Mesenchymal stem cell (in vitro differentiated cells and primary cell): ENCODE data around the gene RAPGEF4.

Experiments used
- DNase-seq: peaks from one replicate; pipeline ENCODE4 v3.0.0-alpha.2; 2013
- H2AFZ ChIP-seq: one replicate; pipeline ENCODE4 v1.6.1; 2013; ENCODE audit warnings: low read depth, mild to moderate bottlenecking, control low read depth, inconsistent platforms, low read length, moderate library complexity
- H2AK5ac ChIP-seq: 2 replicates; pipeline ENCODE4 v1.6.1; 2013; ENCODE audit warnings: low read length, moderate library complexity, mild to moderate bottlenecking, inconsistent platforms; ENCODE audit not compliant: severe bottlenecking
- H2BK120ac ChIP-seq: one replicate; pipeline ENCODE4 v1.6.1; 2013; ENCODE audit warnings: low read depth, mild to moderate bottlenecking, inconsistent platforms, low read length, moderate library complexity
- H2BK12ac ChIP-seq, 2 experiments: one replicate each; pipeline ENCODE4 v1.6.1; 2013; ENCODE audit warnings: inconsistent platforms in 2 of 2, low read length in 2 of 2, mild to moderate bottlenecking in 2 of 2, moderate library complexity in 2 of 2, control low read depth in 1 of 2
- H2BK15ac ChIP-seq: one replicate; pipeline ENCODE4 v1.6.1; 2013; ENCODE audit warnings: mild to moderate bottlenecking, low read depth, inconsistent platforms; ENCODE audit not compliant: poor library complexity, severe bottlenecking
- H2BK5ac ChIP-seq: 2 replicates; pipeline ENCODE4 v1.6.1; 2013; ENCODE audit warnings: low read depth, mild to moderate bottlenecking, low read length, control low read depth, inconsistent platforms; ENCODE audit not compliant: poor library complexity, severe bottlenecking
- H3K14ac ChIP-seq, 2 experiments: one replicate each; pipeline ENCODE4 v1.6.1; 2013; ENCODE audit warnings: inconsistent platforms in 2 of 2, low read length in 2 of 2, control low read depth in 1 of 2, mild to moderate bottlenecking in 1 of 2, moderate library complexity in 1 of 2
- H3K18ac ChIP-seq, 2 experiments: one replicate each; pipeline ENCODE4 v1.6.1; 2013; ENCODE audit warnings: inconsistent platforms in 2 of 2, low read length in 2 of 2, control low read depth in 1 of 2, low read depth in 1 of 2, mild to moderate bottlenecking in 1 of 2
- H3K23ac ChIP-seq, 2 experiments: one replicate each; pipeline ENCODE4 v1.6.1; 2013; ENCODE audit warnings: inconsistent platforms in 2 of 2, low read length in 2 of 2, mild to moderate bottlenecking in 2 of 2, moderate library complexity in 2 of 2, control low read depth in 1 of 2
- H3K27ac ChIP-seq: 2 replicates; pipeline ENCODE4 v1.5.1; 2013; ENCODE audit warnings: mild to moderate bottlenecking, moderate library complexity, low read length, control low read depth, inconsistent platforms; ENCODE audit not compliant: poor library complexity, severe bottlenecking
- H3K27me3 ChIP-seq, 2 experiments: 2 replicates each; pipeline versions ENCODE4 v1.6.1 to v1.7.0; 2013; ENCODE audit warnings: low read length in 2 of 2, mild to moderate bottlenecking in 2 of 2, moderate library complexity in 2 of 2, control low read depth in 1 of 2, inconsistent platforms in 1 of 2; ENCODE audit not compliant: control insufficient read depth in 1 of 2, insufficient read depth in 1 of 2
- H3K36me3 ChIP-seq, 2 experiments: 2 replicates each; pipeline versions ENCODE4 v1.6.1 to v1.7.0; 2013; ENCODE audit warnings: low read length in 2 of 2, control low read depth in 1 of 2, inconsistent platforms in 1 of 2, low read depth in 1 of 2, mild to moderate bottlenecking in 1 of 2; ENCODE audit not compliant: insufficient read depth in 2 of 2, control insufficient read depth in 1 of 2
- H3K4ac ChIP-seq, 2 experiments: one replicate each; pipeline ENCODE4 v1.6.1; 2013; ENCODE audit warnings: inconsistent platforms in 2 of 2, low read length in 2 of 2, mild to moderate bottlenecking in 2 of 2, moderate library complexity in 2 of 2, control low read depth in 1 of 2, low read depth in 1 of 2
- H3K4me1 ChIP-seq: 2 replicates; pipeline ENCODE4 v1.6.1; 2013; ENCODE audit warnings: low read depth, low read length, control low read depth; ENCODE audit not compliant: control insufficient read depth, insufficient read depth
- H3K4me2 ChIP-seq: 2 replicates; pipeline ENCODE4 v1.6.1; 2013; ENCODE audit warnings: low read length, mild to moderate bottlenecking, inconsistent platforms; ENCODE audit not compliant: poor library complexity, severe bottlenecking
- H3K4me3 ChIP-seq, 2 experiments: 2 replicates each; pipeline versions ENCODE4 v1.5.1 to v1.7.0; 2013; ENCODE audit warnings: low read length in 2 of 2, mild to moderate bottlenecking in 2 of 2, control low read depth in 1 of 2, low read depth in 1 of 2; ENCODE audit not compliant: insufficient read depth in 1 of 2
- H3K79me1 ChIP-seq: replicated peaks from 2 replicates; pipeline ENCODE4 v1.6.1; 2013; ENCODE audit warnings: mild to moderate bottlenecking, control low read depth, low read length, inconsistent platforms; ENCODE audit not compliant: poor library complexity, severe bottlenecking
- H3K9ac ChIP-seq: 2 replicates; pipeline ENCODE4 v1.7.0; 2013; ENCODE audit warnings: mild to moderate bottlenecking, low read length, moderate library complexity
- H3K9me3 ChIP-seq: 2 replicates; pipeline ENCODE4 v1.7.0; 2013; ENCODE audit warnings: mild to moderate bottlenecking, low read length; ENCODE audit not compliant: control insufficient read depth
- H4K8ac ChIP-seq: one replicate; pipeline ENCODE4 v1.6.1; 2013; ENCODE audit warnings: inconsistent platforms, mild to moderate bottlenecking, low read length, moderate library complexity
- H4K91ac ChIP-seq: one replicate; pipeline ENCODE4 v1.6.1; 2013; ENCODE audit warnings: mild to moderate bottlenecking, low read length, inconsistent platforms
- WGBS: methylation state at CpG from one replicate; pipeline ENCODE4 v1.1.7; 2013; ENCODE audit warnings: mixed read lengths; 5-methylcytosine and 5-hydroxymethylcytosine counted together

RAPGEF4 gene

DNA sequence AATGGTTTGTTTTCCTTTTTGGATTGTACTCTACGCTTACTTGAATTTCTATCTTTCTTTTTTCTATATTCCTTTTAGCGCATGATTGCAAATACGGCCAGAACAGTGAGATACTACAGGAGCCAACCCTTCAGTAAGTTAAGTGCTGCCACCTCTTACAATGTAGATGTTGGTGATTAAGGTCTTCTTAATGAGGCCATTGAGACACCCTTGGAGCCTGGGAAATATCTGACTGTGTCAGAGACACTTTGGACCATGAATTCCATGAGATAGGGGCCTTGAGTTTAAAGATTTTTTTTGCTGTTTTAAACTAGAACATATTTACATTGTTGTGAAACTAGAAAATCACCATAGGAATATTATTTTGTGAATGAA is 312.9 kb downstream of the RAPGEF4 start:
- H3K4ac ChIP-seq: no peak overlapping the region
- no peaks in the 10 kb centered on the region for H3K9me3 ChIP-seq
- no peak overlapping the region for H3K23ac ChIP-seq
- H3K9ac ChIP-seq: peak overlapping the region; percentile 56
- H4K91ac ChIP-seq: no peak overlapping the region
- no peak overlapping the region for H3K4me3 ChIP-seq
- WGBS: 80% methylated on average over 1 of the region's 3 CpGs
- peaks cover 7% of the 10 kb centered on the region for H3K4me1 ChIP-seq
- H4K8ac ChIP-seq: no peak overlapping the region
- no peak overlapping the region for H2AFZ ChIP-seq
- DNase-seq: no peak
- no peaks in the 10 kb centered on the region for H3K36me3 ChIP-seq
- H2BK12ac ChIP-seq: no peak overlapping the region
- H3K14ac ChIP-seq: no peak overlapping the region
- no peak overlapping the region for H3K4me2 ChIP-seq
- peak overlapping the region; percentile 92 for H2AK5ac ChIP-seq
- no peak overlapping the region for H2BK5ac ChIP-seq
- no peaks in the 10 kb centered on the region for H3K27me3 ChIP-seq
- no peak overlapping the region for H3K18ac ChIP-seq
- no peak overlapping the region for H2BK15ac ChIP-seq
- peak overlapping the region; percentile 95 for H3K27ac ChIP-seq
- H2BK120ac ChIP-seq: no peak overlapping the region
- no peaks in the 10 kb centered on the region for H3K79me1 ChIP-seq

DNA sequence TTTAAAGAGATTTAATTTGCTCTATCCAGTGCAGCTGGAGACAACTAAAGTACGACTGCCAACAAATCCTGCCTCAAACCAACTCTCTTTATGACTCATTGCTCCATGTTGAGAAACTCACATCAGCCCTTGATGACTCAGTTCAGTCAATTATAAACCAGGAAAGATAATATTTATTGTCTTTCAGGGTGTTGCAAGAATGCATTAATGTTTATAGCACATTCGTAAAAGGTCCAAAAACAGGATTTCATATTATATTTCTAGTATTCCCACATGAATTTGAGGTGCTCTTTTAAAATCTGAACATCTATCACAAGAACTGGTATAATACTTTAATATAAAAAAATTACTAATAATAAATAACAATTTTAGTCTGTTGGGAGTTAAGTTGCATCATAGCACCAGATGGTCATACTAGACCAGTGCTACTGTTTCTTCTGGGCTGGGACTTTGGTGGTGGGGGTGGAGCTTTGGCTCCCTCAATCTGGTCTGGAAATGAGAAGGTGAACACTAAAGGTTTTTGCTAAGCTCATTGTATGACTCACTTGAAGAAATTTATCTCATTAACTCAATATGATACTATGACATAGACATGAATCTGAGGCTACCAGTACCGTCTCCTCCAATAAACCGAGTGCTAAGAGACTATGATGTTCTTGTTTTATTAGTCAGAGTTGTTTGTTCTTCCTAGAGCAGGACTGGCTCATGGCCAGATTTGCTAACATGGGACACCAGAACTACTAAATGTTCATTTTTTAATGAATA is 313.4 kb downstream of the RAPGEF4 start:
- Histone ChIP-seq H3K27me3 (no peaks in the 10 kb centered on the region), H3K9ac (peak overlapping the region; percentile 59), H3K4ac (no peak overlapping the region), H3K27ac (peak overlapping the region; percentile 78), H2BK5ac (no peak overlapping the region), H3K23ac (no peak overlapping the region), H2BK120ac (no peak overlapping the region), H3K79me1 (no peaks in the 10 kb centered on the region), H2BK15ac (no peak overlapping the region), H3K4me2 (peak overlapping the region; percentile 6), H3K18ac (no peak overlapping the region), H2AFZ (no peak overlapping the region), H3K4me3 (no peak overlapping the region), H3K14ac (no peak overlapping the region), H3K4me1 (peaks cover 7% of the 10 kb centered on the region), H2BK12ac (no peak overlapping the region), H4K91ac (no peak overlapping the region), H3K36me3 (no peaks in the 10 kb centered on the region), H3K9me3 (no peaks in the 10 kb centered on the region), H4K8ac (no peak overlapping the region), H2AK5ac (no peak overlapping the region)
- WGBS: 0% methylated on average over 2 of the region's 4 CpGs
- DNase-seq: peak; percentile 97

DNA sequence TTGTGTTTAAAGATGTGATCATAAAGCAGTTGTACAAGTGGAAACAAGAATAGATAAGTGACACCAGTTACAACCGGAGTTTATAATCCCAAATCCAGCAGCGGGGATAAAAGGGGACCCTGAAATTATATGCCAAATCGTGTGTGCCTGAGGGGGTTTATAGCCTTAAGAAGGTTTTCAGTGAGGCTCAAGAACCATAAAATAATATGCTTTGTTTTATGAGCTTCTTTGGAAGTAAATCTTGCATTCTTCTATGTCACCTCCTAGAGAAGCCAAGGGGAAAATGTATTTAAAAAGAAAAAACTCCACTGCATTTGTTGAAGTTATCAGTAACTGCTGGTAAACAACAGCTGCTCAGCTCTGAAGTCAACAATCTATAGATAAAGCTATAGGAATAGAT is 314.2 kb downstream of the RAPGEF4 start:
- Histone ChIP-seq H2BK120ac (no peak overlapping the region), H4K91ac (no peak overlapping the region), H3K4me1 (peaks cover 6% of the 10 kb centered on the region), H3K23ac (no peak overlapping the region), H3K79me1 (no peaks in the 10 kb centered on the region), H3K18ac (no peak overlapping the region), H2BK5ac (peak overlapping the region; percentile 54), H3K14ac (no peak overlapping the region), H2BK12ac (no peak overlapping the region), H2AK5ac (peak overlapping the region; percentile 64), H3K9me3 (no peaks in the 10 kb centered on the region), H2AFZ (no peak overlapping the region), H3K36me3 (no peaks in the 10 kb centered on the region), H4K8ac (no peak overlapping the region), H2BK15ac (no peak overlapping the region), H3K27me3 (no peaks in the 10 kb centered on the region), H3K27ac (peak overlapping the region; percentile 78), H3K4me3 (no peak overlapping the region), H3K9ac (peak overlapping the region; percentile 59), H3K4me2 (no peak overlapping the region), H3K4ac (no peak overlapping the region)
- WGBS: 71% methylated on average over 3 of the region's 3 CpGs
- DNase-seq: no peak

- Histone ChIP-seq H4K8ac (no peak overlapping the region), H3K14ac (no peak overlapping the region), H3K36me3 (no peaks in the 10 kb centered on the region), H4K91ac (peak overlapping the region; percentile 45), H3K23ac (no peak overlapping the region), H3K27me3 (no peaks in the 10 kb centered on the region), H2BK12ac (peak overlapping the region; percentile 71 to 75), H2BK5ac (no peak overlapping the region), H2AFZ (no peak overlapping the region), H3K4me3 (no peak overlapping the region), H2BK120ac (no peak overlapping the region), H3K4me1 (peaks cover 8% of the 10 kb centered on the region), H3K4me2 (no peak overlapping the region), H3K18ac (peak overlapping the region; percentile 75 to 80), H3K27ac (peak overlapping the region; percentile 78), H3K4ac (peak overlapping the region in 1 of 2 experiments; percentile 54), H2AK5ac (peak overlapping the region; percentile 71), H3K79me1 (no peaks in the 10 kb centered on the region), H3K9ac (no peak overlapping the region), H2BK15ac (no peak overlapping the region), H3K9me3 (no peaks in the 10 kb centered on the region)
- 85% methylated on average over 4 of the region's 4 CpGs for WGBS
- DNase-seq: no peak
Measured at GRCh38 chr2:173050684-173051083, 315.0 kb downstream of the RAPGEF4 start.
